Measurements from ENCODE around the gene RAD51.

The RAD51 gene

DNA sequence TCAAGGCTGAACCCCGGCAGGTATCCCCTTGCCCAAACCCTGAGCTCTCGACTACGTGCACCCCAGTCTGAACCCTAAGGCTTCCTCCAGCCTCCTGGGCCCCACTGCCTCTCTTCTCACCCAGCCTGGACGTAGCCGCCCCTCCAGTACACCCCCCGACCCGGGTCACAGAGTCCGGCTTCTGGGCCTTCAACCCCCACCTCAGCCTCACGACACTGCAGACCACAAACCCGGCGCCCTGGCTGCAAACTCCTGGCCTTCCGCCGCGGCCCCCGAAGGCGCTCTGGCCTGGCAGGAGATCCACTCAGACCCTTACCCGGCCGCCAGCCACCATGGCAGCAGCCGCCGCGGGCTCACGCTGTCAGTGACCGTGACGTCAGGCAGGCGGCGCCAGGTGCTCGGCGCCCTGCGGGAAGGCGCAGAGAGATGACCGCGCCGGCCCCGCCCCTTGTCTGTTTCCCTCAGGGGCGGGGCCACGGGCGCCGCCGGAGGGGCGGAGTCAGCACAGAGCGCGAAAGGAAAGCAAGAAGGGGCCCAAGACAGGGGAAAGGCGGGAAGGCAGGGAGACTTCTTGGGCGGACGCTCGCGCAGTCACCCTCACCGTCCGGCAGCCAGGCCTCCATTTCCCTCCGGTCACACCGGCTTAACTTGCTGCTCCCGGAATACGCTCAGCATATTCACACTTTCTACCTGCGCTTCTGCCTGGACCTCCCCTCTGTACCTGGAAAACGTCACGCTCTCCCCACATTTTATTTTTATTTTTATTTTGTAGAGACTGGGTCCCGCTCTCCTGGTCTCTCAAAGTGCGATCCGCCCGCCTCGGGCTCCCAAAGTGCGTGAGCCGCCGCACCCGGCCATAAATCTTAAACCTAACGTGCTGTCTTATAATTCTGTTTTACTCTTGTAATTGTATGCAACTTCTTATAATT is 60.2 kb downstream of the RAD51 start, which contains the start of gene RMDN3:
Gene RMDN3, minus strand, starts transcription at position 372 of the 929 bp plus-strand sequence. CDS start 471 bp downstream, outside the sequence.
- TF ChIP-seq POLR2AphosphoS5 (IDR thresholded peaks at IDR 0.05; ENCODE audit: low read depth, low read length) = peak; percentile 91
- TF ChIP-seq POLR2A (IDR thresholded peaks at IDR 0.05; ENCODE audit: low read depth, low read length) = peak; percentile 93
- no peak for TF ChIP-seq PAX5 (IDR thresholded peaks at IDR 0.05; ENCODE audit: insufficient read depth, low read length, severe bottlenecking)
- peak; percentile 92 for DNase-seq (ENCODE audit: insufficient read length, low spot score)
- FAIRE-seq = peak; percentile 95

DNA sequence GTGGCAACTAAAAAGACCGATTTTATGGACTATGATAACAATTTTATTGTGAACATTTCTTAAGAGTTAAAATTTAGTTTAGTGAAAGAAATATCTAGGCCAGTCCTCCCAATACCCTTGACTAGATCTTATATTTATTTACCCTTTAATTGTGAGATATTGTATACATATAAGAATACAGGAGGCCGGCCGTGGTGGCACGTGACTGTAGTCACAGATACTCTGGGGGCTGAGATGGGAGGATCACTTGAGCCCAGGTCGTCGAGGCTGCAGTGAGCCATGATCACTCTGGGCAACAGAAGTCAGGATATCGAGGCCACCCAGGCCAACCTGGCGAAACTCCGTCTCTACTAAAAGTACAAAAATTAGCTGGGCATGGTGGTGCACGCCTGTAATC is 60.8 kb downstream of the RAD51 start:
- DNase-seq (ENCODE audit: insufficient read length, low spot score) = no peak
- no peak for FAIRE-seq
- TF ChIP-seq POU2F2 (IDR thresholded peaks at IDR 0.05; ENCODE audit: low read depth, low read length) (no peak), POLR2AphosphoS5 (IDR thresholded peaks at IDR 0.05; ENCODE audit: low read depth, low read length) (no peak), TAF1 (IDR thresholded peaks at IDR 0.05; ENCODE audit: low read depth, low read length) (no peak), SPI1 (IDR thresholded peaks at IDR 0.05; ENCODE audit: low read depth, low read length) (no peak), POLR2A (IDR thresholded peaks at IDR 0.05; ENCODE audit: low read depth, low read length) (no peak), PAX5 (IDR thresholded peaks at IDR 0.05; ENCODE audit: insufficient read depth, low read length, severe bottlenecking) (no peak)

DNA sequence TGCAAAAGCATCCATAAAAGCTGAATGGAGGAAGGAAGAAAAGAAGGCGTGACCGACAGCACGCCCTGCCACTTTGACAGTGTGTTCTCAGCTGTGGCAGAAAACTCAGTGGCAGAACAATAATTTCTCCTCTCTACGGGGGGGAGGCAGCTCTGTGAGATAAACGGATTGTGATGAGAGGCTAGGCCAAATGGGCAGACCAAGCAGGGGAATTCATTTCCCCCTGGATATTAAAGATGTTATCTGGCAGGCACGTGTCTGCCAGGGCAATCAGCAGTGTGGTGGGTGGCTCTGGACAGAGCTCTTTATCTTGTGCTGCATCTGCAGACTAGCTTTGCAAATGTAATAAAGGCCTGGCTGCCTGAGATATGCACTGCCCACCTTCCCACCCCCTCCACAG is 62.0 kb downstream of the RAD51 start:
- no peak for FAIRE-seq
- no peak for DNase-seq (ENCODE audit: insufficient read length, low spot score)

DNA sequence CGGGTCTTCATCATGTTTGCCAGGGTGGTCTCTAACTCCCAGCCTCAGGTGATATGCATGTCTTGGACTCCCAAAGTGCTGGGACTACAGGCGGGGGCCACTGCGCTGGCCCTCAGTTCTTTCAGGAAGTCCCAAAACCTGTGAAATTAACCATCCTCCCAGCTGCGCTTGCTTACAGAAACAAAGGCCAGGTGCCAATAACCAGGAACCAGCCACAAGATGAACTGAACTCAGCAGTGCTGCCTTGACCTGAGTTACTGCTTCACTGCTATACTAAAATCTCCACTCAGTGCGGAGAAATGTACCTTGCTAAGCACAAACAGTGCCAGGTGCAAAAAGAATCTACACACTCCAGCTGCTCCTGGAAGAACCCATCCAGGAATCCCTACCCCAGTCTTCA is 65.0 kb downstream of the RAD51 start:
- FAIRE-seq (no peak), DNase-seq (ENCODE audit: insufficient read length, low spot score) (no peak)
- TF ChIP-seq POU2F2 (IDR thresholded peaks at IDR 0.05; ENCODE audit: low read depth, low read length) (no peak), TAF1 (IDR thresholded peaks at IDR 0.05; ENCODE audit: low read depth, low read length) (no peak), POLR2AphosphoS5 (IDR thresholded peaks at IDR 0.05; ENCODE audit: low read depth, low read length) (no peak), PAX5 (IDR thresholded peaks at IDR 0.05; ENCODE audit: insufficient read depth, low read length, severe bottlenecking) (no peak), POLR2A (IDR thresholded peaks at IDR 0.05; ENCODE audit: low read depth, low read length) (no peak), SPI1 (IDR thresholded peaks at IDR 0.05; ENCODE audit: low read depth, low read length) (no peak)

More for the DNA sequence above, 62.0 kb downstream of the RAD51 start:
- TF ChIP-seq SPI1 (IDR thresholded peaks at IDR 0.05; ENCODE audit: low read depth, low read length) = no peak
- TF ChIP-seq POLR2AphosphoS5 (IDR thresholded peaks at IDR 0.05; ENCODE audit: low read depth, low read length) = no peak
- TF ChIP-seq PAX5 (IDR thresholded peaks at IDR 0.05; ENCODE audit: insufficient read depth, low read length, severe bottlenecking) = no peak
- no peak for TF ChIP-seq POLR2A (IDR thresholded peaks at IDR 0.05; ENCODE audit: low read depth, low read length)
- TF ChIP-seq POU2F2 (IDR thresholded peaks at IDR 0.05; ENCODE audit: low read depth, low read length) = no peak
- TF ChIP-seq TAF1 (IDR thresholded peaks at IDR 0.05; ENCODE audit: low read depth, low read length) = no peak

DNA sequence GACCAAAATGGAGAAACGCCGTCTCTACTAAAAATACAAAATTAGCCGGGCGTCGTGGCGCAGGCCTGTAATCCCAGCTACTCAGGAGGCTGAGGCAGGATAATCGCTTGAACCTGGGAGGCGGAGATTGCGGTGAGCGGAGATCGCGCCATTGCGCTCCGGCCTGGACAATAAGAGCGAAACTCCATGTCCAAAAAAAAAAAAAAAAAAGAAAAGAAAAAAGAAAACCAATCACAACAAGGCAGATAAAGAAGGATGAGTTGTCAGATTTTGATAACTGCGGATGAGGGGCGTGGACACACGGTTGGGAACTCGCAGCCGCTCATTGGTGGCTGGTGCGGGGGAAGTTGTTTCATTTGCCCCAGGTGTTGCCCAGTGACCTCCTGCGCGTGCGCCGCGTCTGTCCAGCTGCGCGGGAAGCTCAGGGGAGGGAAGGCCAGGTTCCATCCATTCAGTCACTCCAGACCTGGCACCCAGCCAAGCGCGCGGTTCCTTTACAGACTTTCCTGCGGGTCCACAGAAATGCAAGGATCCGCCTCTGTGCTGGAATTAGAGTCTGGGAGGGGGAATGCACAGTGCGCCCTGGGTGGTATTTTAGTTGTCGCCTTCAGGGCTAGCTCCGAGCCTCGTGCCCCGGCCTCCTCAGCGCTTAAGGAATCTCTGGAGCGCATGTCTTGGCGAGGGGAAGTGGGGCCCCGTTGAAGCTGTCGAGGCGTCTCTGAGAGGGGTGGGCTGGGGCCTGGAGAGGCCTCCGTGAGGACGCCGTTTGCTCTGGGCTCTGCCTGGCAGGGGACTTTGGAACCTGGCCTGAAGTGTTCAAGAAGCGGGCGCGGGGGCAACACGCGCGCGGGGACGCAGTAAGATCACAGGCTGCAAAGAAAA is 68.2 kb downstream of the RAD51 start:
- FAIRE-seq = peak; percentile 83
- TF ChIP-seq SPI1 (IDR thresholded peaks at IDR 0.05; ENCODE audit: low read depth, low read length) = peak; percentile 7; the same call in 1 of the 2 replicates
- TF ChIP-seq PAX5 (IDR thresholded peaks at IDR 0.05; ENCODE audit: insufficient read depth, low read length, severe bottlenecking) = no peak
- TF ChIP-seq TAF1 (IDR thresholded peaks at IDR 0.05; ENCODE audit: low read depth, low read length) = no peak
- no peak for TF ChIP-seq POLR2AphosphoS5 (IDR thresholded peaks at IDR 0.05; ENCODE audit: low read depth, low read length)
- TF ChIP-seq POU2F2 (IDR thresholded peaks at IDR 0.05; ENCODE audit: low read depth, low read length) = 0 out of 2 replicates have a peak, but pooled peaks have one; percentile 18

GRCh38 chr15:40763801-40764628 is 69.0 kb downstream of the RAD51 start, which contains the start of gene GCHFR:
Gene GCHFR, plus strand, starts transcription at chr15:40764068. Its CDS starts 113 bp downstream, at chr15:40764181.
- peak; percentile 95 for FAIRE-seq
- DNase-seq (ENCODE audit: insufficient read length, low spot score) = peak; percentile 82
- TF ChIP-seq POU2F2 (IDR thresholded peaks at IDR 0.05; ENCODE audit: low read depth, low read length) (no peak), TAF1 (IDR thresholded peaks at IDR 0.05; ENCODE audit: low read depth, low read length) (no peak), PAX5 (IDR thresholded peaks at IDR 0.05; ENCODE audit: insufficient read depth, low read length, severe bottlenecking) (peak; percentile 74), SPI1 (IDR thresholded peaks at IDR 0.05; ENCODE audit: low read depth, low read length) (no peak), POLR2AphosphoS5 (IDR thresholded peaks at IDR 0.05; ENCODE audit: low read depth, low read length) (peak; percentile 64; the same call in 1 of the 2 replicates), POLR2A (IDR thresholded peaks at IDR 0.05; ENCODE audit: low read depth, low read length) (no peak)

More for the DNA sequence above, 68.2 kb downstream of the RAD51 start:
- peak; percentile 43 for DNase-seq (ENCODE audit: insufficient read length, low spot score)

DNA sequence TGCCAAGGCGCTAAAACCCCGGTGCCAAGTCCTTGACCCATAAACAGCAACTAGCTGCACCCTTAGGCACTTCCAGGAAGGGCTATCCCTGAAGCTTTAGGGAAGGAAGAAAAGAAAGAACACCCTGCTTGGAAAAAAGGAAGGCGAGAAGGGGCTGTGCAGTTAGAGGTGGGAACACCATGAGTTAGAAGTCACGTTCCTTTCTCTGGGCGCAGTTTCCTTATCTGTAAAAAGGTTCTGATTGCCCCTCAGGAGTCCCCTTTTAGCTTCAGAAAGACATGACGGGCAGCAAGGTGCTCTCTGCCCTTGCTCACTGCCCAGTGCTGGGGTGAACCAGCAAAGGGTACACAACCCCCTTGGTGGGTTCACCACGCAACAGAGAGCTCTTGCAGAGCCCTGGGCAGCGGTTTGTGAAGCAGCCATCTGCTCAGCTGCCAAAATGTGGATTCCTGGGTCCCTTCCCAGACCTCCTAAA is 69.7 kb downstream of the RAD51 start:
- no peak for TF ChIP-seq PAX5 (IDR thresholded peaks at IDR 0.05; ENCODE audit: insufficient read depth, low read length, severe bottlenecking)
- TF ChIP-seq TAF1 (IDR thresholded peaks at IDR 0.05; ENCODE audit: low read depth, low read length) = no peak
- no peak for TF ChIP-seq POLR2AphosphoS5 (IDR thresholded peaks at IDR 0.05; ENCODE audit: low read depth, low read length)
- no peak for TF ChIP-seq POU2F2 (IDR thresholded peaks at IDR 0.05; ENCODE audit: low read depth, low read length)
- no peak for TF ChIP-seq SPI1 (IDR thresholded peaks at IDR 0.05; ENCODE audit: low read depth, low read length)
- TF ChIP-seq POLR2A (IDR thresholded peaks at IDR 0.05; ENCODE audit: low read depth, low read length) = no peak
- FAIRE-seq = no peak

DNA sequence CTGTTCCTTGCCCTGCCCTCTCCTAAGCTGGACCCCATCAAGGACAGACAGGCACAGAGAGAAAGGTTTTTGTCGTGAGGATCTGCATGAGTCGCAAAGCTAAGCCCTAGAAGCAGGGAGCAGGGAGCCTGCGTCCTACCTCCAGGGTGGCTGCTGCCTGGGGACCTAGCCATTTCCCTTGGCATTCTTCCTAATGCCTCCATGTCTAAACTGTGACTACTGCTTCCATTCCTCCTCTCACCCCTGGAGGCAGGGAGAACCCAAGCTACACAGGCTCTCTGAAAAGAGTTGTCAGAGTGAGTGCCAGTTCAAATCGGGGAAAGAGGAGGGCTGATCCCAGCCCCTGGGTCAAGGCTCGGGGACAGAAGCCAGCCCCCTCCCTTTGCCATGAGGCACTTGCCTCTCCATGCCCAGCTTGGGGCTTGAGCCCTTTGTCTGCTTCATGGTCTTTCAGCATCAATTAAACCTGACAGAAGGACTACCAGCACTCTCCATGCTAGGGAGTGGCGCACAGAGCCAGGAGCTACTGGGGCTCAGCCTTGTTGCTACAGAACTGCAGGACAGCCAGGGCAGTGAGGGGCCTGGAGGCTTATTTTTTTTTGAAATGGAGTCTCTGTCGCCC is 71.3 kb downstream of the RAD51 start:
- no peak for DNase-seq (ENCODE audit: insufficient read length, low spot score)
- no peak for FAIRE-seq
- no peak for TF ChIP-seq TAF1 (IDR thresholded peaks at IDR 0.05; ENCODE audit: low read depth, low read length)
- TF ChIP-seq SPI1 (IDR thresholded peaks at IDR 0.05; ENCODE audit: low read depth, low read length) = no peak

More for the DNA sequence above, 69.7 kb downstream of the RAD51 start:
- DNase-seq (ENCODE audit: insufficient read length, low spot score) = no peak

Data from GM12891 (cell line).